ENCODE data around the gene RDH14.

Gene RDH14

DNA sequence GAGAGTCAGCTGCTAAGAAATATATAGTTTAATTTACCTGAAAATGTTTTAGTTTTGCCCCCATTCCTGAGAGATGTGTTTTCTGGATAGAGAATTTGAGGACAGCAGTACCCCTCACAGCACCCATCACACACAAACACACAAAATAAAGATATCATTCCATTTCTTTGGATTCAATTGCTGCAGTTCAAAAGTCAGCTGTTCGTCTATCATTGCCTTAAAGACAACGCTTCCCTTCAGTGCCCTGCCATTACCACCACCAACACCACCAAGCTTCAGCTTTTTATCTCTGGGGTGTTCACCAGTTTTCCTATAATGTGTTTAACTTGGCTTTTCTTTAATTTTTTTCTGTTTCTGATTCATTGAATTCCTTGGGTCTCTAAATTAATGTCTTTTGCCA lies 49.7 kb downstream of the RDH14 start:
- no peak for TF ChIP-seq JUND (IDR thresholded peaks at IDR 0.05; ENCODE audit: low read depth)
- in situ Hi-C loops (cut with HindIII; ENCODE audit: low pct_unique_long_range_greater_than_20kb, low sequenced_read_pairs) = no loop called here
- DNase-seq (ENCODE audit: low read depth in 1 of 2, low spot score in 1 of 2) = no peak

DNA sequence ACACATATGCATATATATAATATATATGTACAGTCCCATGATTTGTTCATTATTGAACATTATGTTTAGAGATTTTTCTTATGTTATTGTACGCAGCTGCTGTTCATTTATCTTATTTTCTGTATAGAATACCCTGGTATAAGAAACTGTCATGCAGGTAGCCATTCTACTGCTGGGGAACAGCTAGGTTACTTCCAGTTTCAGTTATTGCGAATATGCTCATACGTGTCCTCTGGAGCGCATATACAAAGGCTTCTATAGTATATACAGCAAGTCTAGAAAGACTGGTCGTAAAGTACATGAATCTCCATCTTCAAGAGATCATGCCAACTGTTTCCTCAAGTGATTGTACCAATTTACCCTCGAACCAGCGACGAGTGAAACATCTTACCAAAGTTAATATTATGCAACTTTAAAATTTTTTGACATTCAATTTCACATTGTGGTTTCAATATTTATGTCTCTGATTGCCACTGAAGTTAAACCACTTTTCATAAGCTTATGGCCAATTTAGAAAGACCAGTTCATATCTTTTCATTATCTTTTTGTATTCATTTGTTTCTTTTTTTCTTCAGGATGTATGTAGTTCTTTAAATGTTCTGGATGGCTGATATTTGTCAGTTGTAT lies 53.5 kb downstream of the RDH14 start:
- no peak for TF ChIP-seq JUND (IDR thresholded peaks at IDR 0.05; ENCODE audit: low read depth)
- in situ Hi-C loops (cut with HindIII; ENCODE audit: low pct_unique_long_range_greater_than_20kb, low sequenced_read_pairs) = no loop called here
- no peak for DNase-seq (ENCODE audit: low read depth in 1 of 2, low spot score in 1 of 2)

- TF ChIP-seq JUND (IDR thresholded peaks at IDR 0.05; ENCODE audit: low read depth) = no peak
- in situ Hi-C loops (cut with HindIII; ENCODE audit: low pct_unique_long_range_greater_than_20kb, low sequenced_read_pairs) = no loop called here
- DNase-seq (ENCODE audit: low read depth in 1 of 2, low spot score in 1 of 2) = no peak
Measured at GRCh38 chr2:18505703-18506341, 54.6 kb downstream of the RDH14 start.

All from T47D (cell line).